GM18861 (cell line): ENCODE data around the gene USP8.
"Not testable (repeated sequence)": the region's sequence is repeated elsewhere in the genome, so short reads cannot be mapped to it uniquely, and the experiment has no call there.

Source experiments
- ATAC-seq: cut with Tn5 transposase; IDR thresholded peaks from one replicate; pipeline ENCODE4 v1.9.1; 2021; ENCODE audit not compliant: unreplicated experiment

Gene USP8

DNA sequence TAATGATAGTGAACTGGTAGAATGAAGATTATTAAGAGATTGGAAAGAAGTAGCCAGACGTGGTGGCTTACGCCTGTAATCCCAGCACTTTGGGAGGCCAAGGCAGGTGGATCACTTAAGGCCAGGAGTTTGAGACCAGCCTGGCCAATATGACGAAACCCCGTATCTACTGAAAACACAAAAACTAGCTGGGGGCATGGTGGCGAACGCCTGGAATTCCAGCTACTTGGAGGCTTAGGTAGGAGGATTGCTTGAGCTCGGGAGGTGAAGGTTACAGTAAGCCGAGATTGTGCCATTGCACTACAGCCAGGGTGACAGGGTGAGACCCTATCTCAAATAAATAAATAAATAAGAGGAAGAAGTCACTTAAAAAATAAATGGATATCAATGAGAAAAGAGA is 14.0 kb downstream of the USP8 start:
- ATAC-seq, result no peak

DNA sequence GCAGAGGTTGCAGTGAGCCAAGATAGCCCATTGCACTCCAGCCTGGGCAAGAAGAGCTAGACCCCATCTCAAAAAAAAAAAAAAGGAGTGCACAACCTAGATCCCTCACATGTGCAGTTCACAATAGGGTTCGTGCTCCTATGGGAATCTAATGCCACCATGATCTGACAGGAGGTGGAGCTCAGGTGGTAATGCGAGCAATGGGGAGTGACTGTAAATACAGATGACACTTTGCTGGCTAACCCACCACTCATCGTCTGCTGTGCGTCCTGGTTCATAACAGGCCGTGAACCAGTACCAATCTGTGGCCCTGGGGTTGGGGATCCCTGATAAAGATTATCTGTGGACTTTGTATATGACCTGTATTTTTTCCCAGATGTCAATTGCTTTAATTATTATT is 16.7 kb downstream of the USP8 start:
- no peak for ATAC-seq

- no peak for ATAC-seq
These were observed 28.7 kb downstream of the USP8 start for GRCh38 chr15:50452927-50453326.

GRCh38 chr15:50458348-50459112 is 34.3 kb downstream of the USP8 start:
- no peak for ATAC-seq

GRCh38 chr15:50463423-50464358 is 39.5 kb downstream of the USP8 start:
- ATAC-seq, result no peak

GRCh38 chr15:50471072-50471471 is 46.9 kb downstream of the USP8 start:
- no peak for ATAC-seq

- ATAC-seq, result no peak
These were observed 51.9 kb downstream of the USP8 start for GRCh38 chr15:50476143-50476542.

DNA sequence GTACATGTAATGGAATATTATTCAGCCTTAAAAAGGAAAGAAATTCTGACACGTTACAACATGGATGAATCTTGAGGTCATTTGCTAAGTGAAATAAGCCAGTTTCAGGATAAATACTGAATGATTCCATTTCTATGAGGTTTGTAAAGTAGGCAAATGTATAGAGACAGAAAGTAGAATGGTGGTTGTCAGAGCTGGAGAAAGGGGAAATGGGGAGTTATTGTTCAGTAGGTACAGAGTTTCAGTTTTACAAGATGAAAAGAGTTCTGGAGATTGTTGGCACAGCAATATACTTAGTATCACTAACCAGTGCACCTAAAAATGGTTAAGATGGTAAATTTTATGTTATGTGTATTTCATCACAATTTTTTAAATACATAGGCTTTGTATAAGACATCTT is 60.6 kb downstream of the USP8 start:
- peak; percentile 52 for ATAC-seq

DNA sequence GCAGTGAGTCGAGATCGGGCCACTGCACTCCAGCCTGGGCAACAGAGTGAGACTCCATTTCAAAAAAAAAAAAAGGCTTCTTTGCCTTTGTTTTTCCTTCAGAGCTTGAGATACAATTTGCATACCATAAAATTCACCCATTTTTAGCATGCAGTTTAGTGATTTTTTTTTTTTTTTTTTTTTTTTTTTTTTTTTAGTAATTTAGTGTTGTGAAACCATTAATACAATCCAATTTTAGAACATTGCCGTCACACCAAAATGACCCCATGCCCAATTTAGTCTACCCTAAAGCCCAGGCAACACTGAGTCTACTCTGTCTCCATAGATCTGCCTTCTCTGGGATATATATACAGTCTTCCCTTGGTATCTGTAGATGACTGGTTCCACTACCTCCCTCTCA is 61.2 kb downstream of the USP8 start:
- ATAC-seq, result no peak

GRCh38 chr15:50487287-50487686 is 63.1 kb downstream of the USP8 start:
- no peak for ATAC-seq

GRCh38 chr15:50493625-50494024 is 69.4 kb downstream of the USP8 start:
- ATAC-seq, result no peak

DNA sequence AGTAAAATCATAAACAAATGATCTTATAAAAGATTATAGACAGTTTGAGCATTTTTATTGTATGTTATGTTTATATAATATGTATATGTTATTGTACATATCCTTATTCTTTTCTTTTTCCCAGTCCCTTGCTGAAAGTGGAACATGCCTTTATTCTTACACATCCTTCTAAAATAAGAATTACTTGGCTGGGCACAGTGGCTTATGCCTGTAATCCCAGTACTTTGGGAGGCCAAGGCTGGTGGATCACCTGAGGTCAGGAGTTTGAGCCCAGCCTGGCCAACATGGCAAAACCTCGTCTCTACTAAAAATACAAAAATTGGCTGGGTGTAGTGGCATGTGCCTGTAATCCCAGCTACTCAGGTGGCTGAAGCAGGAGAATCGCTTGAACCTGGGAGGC is 70.3 kb downstream of the USP8 start:
- ATAC-seq, result not testable (repeated sequence)

GRCh38 chr15:50496692-50497091 is 72.5 kb downstream of the USP8 start:
- ATAC-seq, result no peak

DNA sequence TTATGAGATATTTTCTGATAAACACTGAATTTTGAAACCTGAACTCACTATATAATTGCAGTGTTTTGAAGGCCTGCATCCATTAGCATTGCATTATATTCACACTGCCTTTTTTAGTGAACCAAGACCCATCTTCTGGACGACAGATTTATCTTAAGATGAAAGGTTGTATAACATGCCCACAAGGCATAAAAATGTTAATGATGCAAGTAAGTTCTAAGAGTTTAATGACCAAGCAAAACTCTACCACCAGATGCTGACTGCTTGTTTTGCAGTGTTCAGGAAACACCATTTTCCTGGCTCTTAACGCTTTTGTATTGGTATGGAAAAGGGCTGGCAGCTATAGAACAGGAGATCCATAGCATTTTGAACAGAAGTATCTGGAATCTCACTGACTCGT is 76.1 kb downstream of the USP8 start:
- ATAC-seq, result no peak

- no peak for ATAC-seq
These were observed 77.6 kb downstream of the USP8 start for GRCh38 chr15:50501815-50502214.

- no peak for ATAC-seq
These were observed 78.9 kb downstream of the USP8 start for GRCh38 chr15:50503144-50503543.

DNA sequence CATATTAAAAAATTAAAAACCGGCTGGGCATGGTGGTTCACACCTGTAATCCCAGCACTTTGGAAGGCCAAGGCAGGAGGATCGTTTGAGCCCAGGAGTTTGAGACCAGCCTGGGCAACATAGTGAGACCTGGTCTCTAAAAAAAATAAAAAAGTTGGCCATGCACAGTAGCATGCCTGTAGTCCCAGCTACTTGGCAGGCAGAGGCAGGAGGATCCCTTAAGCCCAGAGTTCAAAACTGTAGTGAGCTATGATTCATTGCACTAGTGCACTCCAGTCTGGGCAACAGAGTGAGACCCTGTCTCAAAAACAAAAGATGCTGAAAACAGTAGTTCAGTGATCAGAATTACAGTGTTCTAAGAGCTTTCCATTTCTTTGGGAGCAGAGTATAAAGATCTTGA is 81.5 kb downstream of the USP8 start:
- not testable (repeated sequence) for ATAC-seq

GRCh38 chr15:50506121-50506520 is 81.9 kb downstream of the USP8 start:
- no peak for ATAC-seq

DNA sequence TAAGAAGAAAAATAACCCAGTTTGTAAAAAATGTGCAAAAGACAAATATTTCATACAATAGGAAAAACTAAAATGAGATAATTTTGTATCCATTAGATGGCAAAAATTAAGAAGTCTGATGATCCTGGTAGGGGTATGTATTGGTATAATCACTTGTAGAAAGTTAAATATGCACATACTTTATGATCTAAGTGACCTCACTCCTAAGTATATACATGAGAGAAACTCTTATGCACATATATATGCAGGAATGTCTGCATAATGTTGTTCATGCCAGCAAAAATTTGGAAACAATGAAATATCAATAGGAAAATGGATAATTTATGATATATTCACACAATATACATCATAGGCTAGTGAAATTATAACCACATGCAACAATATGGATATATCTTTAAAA is 88.8 kb downstream of the USP8 start:
- no peak for ATAC-seq

DNA sequence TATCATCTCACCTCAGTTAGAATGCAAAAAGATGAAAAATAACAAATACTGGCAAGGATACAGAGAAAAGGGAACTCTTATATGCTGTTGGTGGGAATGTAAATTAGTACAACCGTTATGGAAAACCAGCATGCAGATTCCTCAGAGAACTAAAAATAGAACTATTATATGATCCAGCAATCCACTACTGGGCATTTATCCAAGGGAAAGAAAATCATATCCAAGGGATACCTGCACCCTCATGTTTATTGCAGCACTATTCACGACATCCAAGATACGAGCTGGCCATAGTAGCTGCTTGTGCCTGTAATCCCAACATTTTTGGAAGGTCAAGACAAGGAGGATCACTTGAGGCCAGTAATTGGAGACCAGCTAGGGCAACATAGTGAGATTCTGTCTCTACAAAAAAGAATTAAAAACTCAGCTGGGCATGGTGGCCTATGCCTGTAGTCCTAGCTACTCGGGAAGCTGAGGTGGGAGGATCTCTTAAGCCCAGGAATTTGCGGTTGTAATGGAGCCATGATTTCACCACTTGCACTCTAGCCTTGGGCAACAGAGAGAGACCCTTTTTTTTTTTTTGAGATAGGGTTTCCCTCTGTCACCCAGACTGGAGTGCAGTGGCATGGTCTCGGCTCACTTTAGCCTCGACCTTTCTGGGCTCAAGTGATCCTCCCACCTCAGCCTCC is 95.7 kb downstream of the USP8 start:
- no peak for ATAC-seq

GRCh38 chr15:50523851-50524251 is 99.6 kb downstream of the USP8 start:
- no peak for ATAC-seq

DNA sequence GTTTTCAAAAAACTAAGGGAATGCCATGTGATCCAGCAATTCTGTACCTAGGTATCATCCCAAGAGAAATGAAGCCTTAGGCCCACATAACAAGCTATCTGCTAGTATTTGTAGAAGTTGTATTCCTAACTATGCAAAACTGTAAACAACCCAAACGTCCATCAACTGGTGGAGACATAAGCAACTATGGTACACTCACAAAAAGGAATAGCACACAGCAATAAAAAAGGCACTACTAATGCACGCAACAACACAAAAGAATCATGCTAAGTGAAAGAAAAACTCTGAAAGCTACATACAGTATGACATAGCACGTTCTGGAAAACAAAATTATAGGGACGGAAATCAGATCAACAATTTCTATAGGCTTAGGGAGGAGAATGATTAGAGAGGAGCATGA is 107.0 kb downstream of the USP8 start:
- no peak for ATAC-seq
